Measurements from ENCODE around the gene PRKCA. TPM values are rescaled to one million over a fixed set of nuclear protein-coding genes. Genes with fewer than 3 reads are reported as not detected.
"Not testable (repeated sequence)": the region's sequence is repeated elsewhere in the genome, so short reads cannot be mapped to it uniquely, and the experiment has no call there.

Gene PRKCA
- total RNA-seq, 1 experiment from 2014 or later = 20.7 TPM

DNA sequence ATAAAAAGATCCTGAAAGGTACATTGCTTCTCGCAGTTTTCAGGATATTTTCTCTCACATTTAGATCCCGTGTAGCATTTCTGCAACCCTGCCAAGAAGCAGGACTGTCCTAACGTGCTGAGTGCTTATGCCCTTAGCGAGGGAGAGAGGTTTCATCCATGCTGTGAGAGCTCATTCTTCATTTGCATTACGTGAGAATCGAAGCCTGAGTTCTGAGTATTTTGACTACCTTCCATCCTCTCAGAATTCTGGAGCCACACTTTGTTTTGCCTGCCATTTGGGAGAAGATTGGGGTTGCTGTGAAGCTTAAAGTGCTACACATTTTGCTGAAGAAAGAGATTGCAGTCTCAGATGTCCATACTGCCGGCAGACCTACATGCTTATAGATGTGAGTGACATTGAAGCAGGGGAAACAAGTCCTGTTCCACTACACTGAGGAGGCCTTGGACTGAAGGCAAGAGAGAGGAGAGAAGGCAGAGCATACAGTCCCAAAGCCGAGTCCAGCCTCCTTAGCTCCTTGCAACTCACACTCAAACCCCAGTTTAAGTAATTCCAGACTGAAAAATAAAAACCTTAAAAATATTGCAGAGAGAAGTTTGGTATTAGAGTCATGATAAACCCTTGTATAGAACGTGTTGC, 183.0 kb downstream of the PRKCA start:
- intact Hi-C loops (cut with micrococcal nuclease) = no loop called here
- ChIA-PET POLR2A (interaction anchor here (0.7 to 1.1 kb wide), 3 partner anchors 10 to 11 kb away, joined by 3 read pairs; no protein-coding TSS in a partner anchor), CTCF (interaction anchor here (0.6 to 0.7 kb wide), 2 partner anchors 39 to 1365 kb away, joined by 3 to 4 read pairs; no protein-coding TSS in a partner anchor)
- no peak overlapping the region for H3K4me3 Mint-ChIP-seq (ENCODE audit: unreplicated experiment)
- H3K27me3 Mint-ChIP-seq (ENCODE audit: insufficient read depth, unreplicated experiment) = no peaks in the 10 kb centered on the region
- peaks cover 6% of the 10 kb centered on the region for H3K36me3 Mint-ChIP-seq (ENCODE audit: insufficient read depth, unreplicated experiment)
- no peaks in the 10 kb centered on the region for H3K9me3 Mint-ChIP-seq (ENCODE audit: unreplicated experiment)
- BruUV-seq (replicated peaks) = no TSS peak
- no peak for DNase-seq (ENCODE audit: unreplicated experiment)
- TF ChIP-seq, protein P1, sequence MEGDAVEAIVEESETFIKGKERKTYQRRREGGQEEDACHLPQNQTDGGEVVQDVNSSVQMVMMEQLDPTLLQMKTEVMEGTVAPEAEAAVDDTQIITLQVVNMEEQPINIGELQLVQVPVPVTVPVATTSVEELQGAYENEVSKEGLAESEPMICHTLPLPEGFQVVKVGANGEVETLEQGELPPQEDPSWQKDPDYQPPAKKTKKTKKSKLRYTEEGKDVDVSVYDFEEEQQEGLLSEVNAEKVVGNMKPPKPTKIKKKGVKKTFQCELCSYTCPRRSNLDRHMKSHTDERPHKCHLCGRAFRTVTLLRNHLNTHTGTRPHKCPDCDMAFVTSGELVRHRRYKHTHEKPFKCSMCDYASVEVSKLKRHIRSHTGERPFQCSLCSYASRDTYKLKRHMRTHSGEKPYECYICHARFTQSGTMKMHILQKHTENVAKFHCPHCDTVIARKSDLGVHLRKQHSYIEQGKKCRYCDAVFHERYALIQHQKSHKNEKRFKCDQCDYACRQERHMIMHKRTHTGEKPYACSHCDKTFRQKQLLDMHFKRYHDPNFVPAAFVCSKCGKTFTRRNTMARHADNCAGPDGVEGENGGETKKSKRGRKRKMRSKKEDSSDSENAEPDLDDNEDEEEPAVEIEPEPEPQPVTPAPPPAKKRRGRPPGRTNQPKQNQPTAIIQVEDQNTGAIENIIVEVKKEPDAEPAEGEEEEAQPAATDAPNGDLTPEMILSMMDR (IDR thresholded peaks at IDR 0.05; ENCODE audit: unreplicated experiment) = no peak
- no peak overlapping the region for H3K27ac Mint-ChIP-seq (ENCODE audit: low read depth, unreplicated experiment)
- H3K4me1 Mint-ChIP-seq (ENCODE audit: insufficient read depth, unreplicated experiment) = no peaks in the 10 kb centered on the region

DNA sequence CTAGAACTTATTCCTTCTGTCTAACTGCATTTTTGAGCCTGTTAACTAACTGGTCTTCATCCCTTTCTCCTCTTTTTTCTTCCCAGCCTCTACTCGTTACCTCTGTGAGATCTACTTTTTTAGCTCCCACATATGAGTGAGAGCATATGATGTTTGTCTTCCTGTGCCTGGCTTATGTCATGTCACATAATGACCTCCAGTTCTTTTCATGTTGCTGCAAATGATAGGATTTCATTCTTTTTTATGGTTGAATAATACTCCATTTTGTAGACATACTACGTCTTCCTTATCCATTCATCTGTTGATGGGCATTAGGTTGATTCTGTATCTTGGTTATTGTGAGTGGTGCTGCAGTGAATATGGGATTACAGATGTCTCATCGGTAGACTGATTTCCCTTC, 184.7 kb downstream of the PRKCA start:
- ChIA-PET POLR2A (no interaction called here), CTCF (interaction anchor here (0.6 kb wide), 1 partner anchor 371 kb away, joined by 4 read pairs; no protein-coding TSS in a partner anchor)
- Mint-ChIP-seq H3K4me3 (ENCODE audit: unreplicated experiment) (no peak overlapping the region), H3K4me1 (ENCODE audit: insufficient read depth, unreplicated experiment) (peaks cover 5% of the 10 kb centered on the region), H3K27me3 (ENCODE audit: insufficient read depth, unreplicated experiment) (no peaks in the 10 kb centered on the region), H3K9me3 (ENCODE audit: unreplicated experiment) (no peaks in the 10 kb centered on the region), H3K27ac (ENCODE audit: low read depth, unreplicated experiment) (no peak overlapping the region), H3K36me3 (ENCODE audit: insufficient read depth, unreplicated experiment) (no peaks in the 10 kb centered on the region)
- DNase-seq (ENCODE audit: unreplicated experiment) = no peak
- intact Hi-C loops (cut with micrococcal nuclease) = no loop called here
- no TSS peak for BruUV-seq (replicated peaks)
- TF ChIP-seq, protein P1 (IDR thresholded peaks at IDR 0.05; ENCODE audit: unreplicated experiment) = no peak

DNA sequence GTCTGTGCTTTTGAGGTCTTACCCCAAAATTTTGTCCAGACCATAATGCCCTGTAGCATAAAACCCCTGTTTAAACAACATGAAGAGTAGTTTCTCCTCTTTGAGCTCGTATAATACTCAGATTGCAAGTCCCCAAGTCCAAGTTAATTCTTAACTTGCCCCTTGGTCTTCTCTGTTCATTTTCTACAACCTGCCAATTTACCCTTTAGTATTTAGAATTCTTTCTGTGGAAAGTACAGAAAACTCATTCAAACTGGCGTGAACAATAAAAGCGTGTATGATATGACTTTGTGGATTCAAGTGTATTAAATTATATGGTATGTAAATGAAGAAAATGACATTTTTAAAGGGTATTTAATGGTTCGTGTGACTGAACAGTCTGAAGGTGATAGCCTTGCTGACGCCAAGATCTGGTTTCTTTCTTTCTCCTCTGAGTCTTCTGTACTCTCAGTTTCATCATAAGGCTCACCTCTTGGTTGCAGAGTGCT, 185.6 kb downstream of the PRKCA start:
- ChIA-PET CTCF (interaction anchor here (0.6 kb wide), 1 partner anchor 372 kb away, joined by 4 read pairs; no protein-coding TSS in a partner anchor), POLR2A (no interaction called here)
- intact Hi-C loops (cut with micrococcal nuclease) = no loop called here

DNA sequence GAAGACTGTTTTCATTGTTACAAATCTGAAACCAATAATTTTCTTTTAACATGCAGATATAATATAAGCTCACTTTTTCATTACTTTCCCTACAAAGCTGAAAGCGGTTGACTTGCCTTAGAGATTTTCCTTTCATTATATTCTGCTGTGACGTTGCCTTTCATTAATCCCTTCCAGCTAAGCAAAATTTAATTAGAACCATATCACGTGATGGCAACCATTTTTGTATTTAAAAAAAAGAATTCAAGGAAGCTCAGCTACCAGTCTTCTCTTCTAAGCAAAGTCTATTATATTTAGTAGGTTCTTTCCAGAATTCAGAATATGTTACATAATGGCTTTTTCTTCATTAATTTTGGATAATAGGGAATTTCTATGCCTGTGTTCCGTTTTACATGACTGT, 186.5 kb downstream of the PRKCA start:
- Mint-ChIP-seq H3K4me3 (ENCODE audit: unreplicated experiment) (no peak overlapping the region), H3K4me1 (ENCODE audit: insufficient read depth, unreplicated experiment) (peaks cover 15% of the 10 kb centered on the region), H3K9me3 (ENCODE audit: unreplicated experiment) (no peaks in the 10 kb centered on the region), H3K36me3 (ENCODE audit: insufficient read depth, unreplicated experiment) (no peaks in the 10 kb centered on the region), H3K27me3 (ENCODE audit: insufficient read depth, unreplicated experiment) (no peaks in the 10 kb centered on the region), H3K27ac (ENCODE audit: low read depth, unreplicated experiment) (no peak overlapping the region)
- no TSS peak for BruUV-seq (replicated peaks)
- ChIA-PET POLR2A (no interaction called here), CTCF (no interaction called here)
- no peak for DNase-seq (ENCODE audit: unreplicated experiment)
- intact Hi-C loops (cut with micrococcal nuclease) = no loop called here
- TF ChIP-seq, protein P1 (IDR thresholded peaks at IDR 0.05; ENCODE audit: unreplicated experiment) = no peak

More for the DNA sequence above, 185.6 kb downstream of the PRKCA start:
- TF ChIP-seq, protein P1 (IDR thresholded peaks at IDR 0.05; ENCODE audit: unreplicated experiment) = no peak
- H3K4me1 Mint-ChIP-seq (ENCODE audit: insufficient read depth, unreplicated experiment) = peaks cover 7% of the 10 kb centered on the region
- no peak overlapping the region for H3K4me3 Mint-ChIP-seq (ENCODE audit: unreplicated experiment)
- DNase-seq (ENCODE audit: unreplicated experiment) = no peak
- no peaks in the 10 kb centered on the region for H3K9me3 Mint-ChIP-seq (ENCODE audit: unreplicated experiment)
- no peak overlapping the region for H3K27ac Mint-ChIP-seq (ENCODE audit: low read depth, unreplicated experiment)
- BruUV-seq (replicated peaks) = no TSS peak
- H3K27me3 Mint-ChIP-seq (ENCODE audit: insufficient read depth, unreplicated experiment) = no peaks in the 10 kb centered on the region
- H3K36me3 Mint-ChIP-seq (ENCODE audit: insufficient read depth, unreplicated experiment) = no peaks in the 10 kb centered on the region

DNA sequence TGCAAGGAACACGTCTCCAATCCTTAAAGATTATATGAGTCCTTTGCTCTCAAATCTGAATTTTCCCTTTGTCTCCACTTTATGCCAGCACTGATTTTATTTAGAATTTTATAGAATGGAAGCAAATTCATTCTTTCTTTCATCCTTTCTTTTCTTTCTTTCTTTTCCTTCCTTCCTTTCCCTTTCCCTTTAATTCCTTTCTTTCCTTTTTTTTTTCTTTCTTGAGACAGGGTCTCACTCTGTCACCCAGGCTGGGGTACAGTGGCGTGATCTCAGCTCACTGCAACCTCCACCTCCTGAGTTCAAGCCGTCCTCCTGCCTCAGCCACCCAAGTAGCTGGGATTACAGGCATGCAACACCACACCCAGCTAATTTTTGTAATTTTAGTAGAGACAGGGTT, 187.2 kb downstream of the PRKCA start:
- H3K27me3 Mint-ChIP-seq (ENCODE audit: insufficient read depth, unreplicated experiment); H3K36me3 Mint-ChIP-seq (ENCODE audit: insufficient read depth, unreplicated experiment); DNase-seq (ENCODE audit: unreplicated experiment); H3K4me3 Mint-ChIP-seq (ENCODE audit: unreplicated experiment); intact Hi-C loops (cut with micrococcal nuclease); H3K27ac Mint-ChIP-seq (ENCODE audit: low read depth, unreplicated experiment); H3K9me3 Mint-ChIP-seq (ENCODE audit: unreplicated experiment); POLR2A ChIA-PET; BruUV-seq (replicated peaks): not testable (repeated sequence)
- CTCF ChIA-PET = interaction anchor here (0.7 kb wide), 1 partner anchor 1271 kb away, joined by 7 read pairs; no protein-coding TSS in a partner anchor
- H3K4me1 Mint-ChIP-seq (ENCODE audit: insufficient read depth, unreplicated experiment) = peaks cover 20% of the 10 kb centered on the region

All from MCF 10A (cell line).